ENCODE results near the gene SDK1.

SDK1 gene

DNA sequence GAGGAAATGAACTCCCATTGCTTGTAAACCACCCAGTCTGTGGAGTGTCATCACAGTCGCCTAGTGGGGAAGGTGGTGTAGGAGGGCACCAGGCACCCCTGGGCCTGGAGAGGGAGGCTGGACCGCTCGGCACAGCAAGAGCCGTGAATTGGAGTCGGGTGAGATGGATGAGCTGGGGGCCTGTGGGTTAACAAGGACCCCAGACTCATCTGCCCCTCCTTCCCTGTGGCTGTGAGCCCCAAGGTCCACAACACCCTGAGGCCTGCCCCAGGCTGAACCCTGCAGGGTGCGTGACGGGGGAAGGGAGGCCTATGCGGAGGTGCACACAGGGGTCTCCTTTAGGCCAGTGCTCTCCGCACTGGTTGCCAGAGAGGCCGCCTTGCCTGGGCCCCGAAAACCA, 799.6 kb downstream of the SDK1 start:
- no peaks in the 10 kb centered on the region for H3K79me2 ChIP-seq (ENCODE audit: control insufficient read depth, insufficient read depth, low read length, poor library complexity)

DNA sequence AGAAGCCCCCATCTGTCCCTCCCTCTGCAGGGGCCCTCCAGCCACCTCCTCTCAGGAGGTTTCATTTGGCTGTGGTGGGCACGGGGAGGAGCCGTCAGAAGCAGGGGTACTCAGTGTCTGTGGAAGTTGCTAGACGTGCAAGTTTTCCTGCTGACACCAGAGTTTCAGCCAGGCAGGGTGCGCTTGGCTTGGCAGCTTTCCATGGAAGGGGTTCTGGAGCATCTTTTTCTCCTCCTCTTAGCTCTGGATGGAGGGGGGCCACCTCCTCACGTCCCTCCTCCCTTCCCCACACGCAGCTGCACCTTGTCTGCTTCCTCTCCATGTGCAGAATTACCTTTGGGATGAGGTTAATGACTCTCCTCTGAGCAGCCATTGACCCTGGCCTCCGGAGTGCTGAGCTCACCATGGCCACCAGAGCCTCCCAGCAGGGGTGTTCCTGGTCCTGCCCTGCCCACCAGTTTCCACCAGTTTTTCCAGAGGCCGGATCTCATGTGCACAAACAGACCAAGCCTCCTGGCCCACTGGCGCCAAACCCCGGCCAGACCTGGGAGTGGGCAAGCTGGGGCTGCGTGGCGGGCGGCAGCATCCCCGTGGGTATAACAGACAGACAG, 801.3 kb downstream of the SDK1 start:
- H2AK5ac ChIP-seq (ENCODE audit: low read length) = no peak overlapping the region
- H3K9ac ChIP-seq (ENCODE audit: low read length) = no peak overlapping the region
- H3K36me3 ChIP-seq (ENCODE audit: control insufficient read depth in 1 of 2, insufficient read depth in 2 of 2, low read length in 2 of 2) = peaks cover 1 to 2% of the 10 kb centered on the region in 2 experiments
- no peak overlapping the region for H4K91ac ChIP-seq (ENCODE audit: low read depth, low read length)
- H3K9me3 ChIP-seq (ENCODE audit: insufficient read depth, low read depth, low read length) = peaks cover 4% of the 10 kb centered on the region
- H3K4me2 ChIP-seq (ENCODE audit: low read length) = no peak overlapping the region
- no peak overlapping the region for H3K27ac ChIP-seq (ENCODE audit: low read depth, low read length)
- H4K12ac ChIP-seq (ENCODE audit: low read depth, low read length) = no peak overlapping the region
- H3K23ac ChIP-seq (ENCODE audit: low read length) = no peak overlapping the region
- H3K4me1 ChIP-seq (ENCODE audit: control insufficient read depth in 1 of 2, insufficient read depth in 2 of 2, low read length in 2 of 2) = no peaks in the 10 kb centered on the region
- H3K4me3 ChIP-seq (ENCODE audit: low read depth, low read length) = no peak overlapping the region
- no peak overlapping the region for H3K14ac ChIP-seq (ENCODE audit: low read length)
- H3K4ac ChIP-seq (ENCODE audit: low read depth, low read length) = no peak overlapping the region
- no peak overlapping the region for H4K8ac ChIP-seq (ENCODE audit: low read depth, low read length)
- H3K79me1 ChIP-seq (ENCODE audit: low read length) = no peaks in the 10 kb centered on the region
- H2BK12ac ChIP-seq (ENCODE audit: low read length) = no peak overlapping the region
- no peak overlapping the region for H2AFZ ChIP-seq (ENCODE audit: insufficient read depth, low read length, poor library complexity)
- no peaks in the 10 kb centered on the region for H3K79me2 ChIP-seq (ENCODE audit: control insufficient read depth, insufficient read depth, low read length, poor library complexity)
- no peak overlapping the region for H2BK5ac ChIP-seq (ENCODE audit: low read depth, low read length, poor library complexity)
- H3K18ac ChIP-seq (ENCODE audit: low read length) = no peak overlapping the region
- no CpG with 5 or more reads among the region's 14 CpGs for WGBS (ENCODE audit: extremely low coverage, insufficient coverage, insufficient read length)
- no peaks in the 10 kb centered on the region for H3K27me3 ChIP-seq (ENCODE audit: insufficient read depth, low read length)
- H2BK120ac ChIP-seq (ENCODE audit: insufficient read depth, low read length, poor library complexity) = no peak overlapping the region
- DNase-seq = no peak

More for the DNA sequence above, 799.6 kb downstream of the SDK1 start:
- no peak overlapping the region for H2BK5ac ChIP-seq (ENCODE audit: low read depth, low read length, poor library complexity)
- H3K18ac ChIP-seq (ENCODE audit: low read length) = no peak overlapping the region
- H3K4me2 ChIP-seq (ENCODE audit: low read length) = no peak overlapping the region
- peaks cover 4% of the 10 kb centered on the region in 2 experiments for H3K36me3 ChIP-seq (ENCODE audit: control insufficient read depth in 1 of 2, insufficient read depth in 2 of 2, low read length in 2 of 2)
- H3K4me3 ChIP-seq (ENCODE audit: low read depth, low read length) = no peak overlapping the region
- H3K9ac ChIP-seq (ENCODE audit: low read length) = no peak overlapping the region
- no peak overlapping the region for H3K4ac ChIP-seq (ENCODE audit: low read depth, low read length)
- H4K8ac ChIP-seq (ENCODE audit: low read depth, low read length) = no peak overlapping the region
- H2BK12ac ChIP-seq (ENCODE audit: low read length) = no peak overlapping the region
- no peaks in the 10 kb centered on the region for H3K79me1 ChIP-seq (ENCODE audit: low read length)
- no CpG with 5 or more reads among the region's 11 CpGs for WGBS (ENCODE audit: extremely low coverage, insufficient coverage, insufficient read length)
- no peak overlapping the region for H4K91ac ChIP-seq (ENCODE audit: low read depth, low read length)
- no peak overlapping the region for H2AFZ ChIP-seq (ENCODE audit: insufficient read depth, low read length, poor library complexity)
- H3K27ac ChIP-seq (ENCODE audit: low read depth, low read length) = no peak overlapping the region
- H3K4me1 ChIP-seq (ENCODE audit: control insufficient read depth in 1 of 2, insufficient read depth in 2 of 2, low read length in 2 of 2) = no peaks in the 10 kb centered on the region
- no peak overlapping the region for H3K23ac ChIP-seq (ENCODE audit: low read length)
- no peak overlapping the region for H3K14ac ChIP-seq (ENCODE audit: low read length)
- H3K9me3 ChIP-seq (ENCODE audit: insufficient read depth, low read depth, low read length) = peaks cover 4% of the 10 kb centered on the region
- no peak overlapping the region for H2BK120ac ChIP-seq (ENCODE audit: insufficient read depth, low read length, poor library complexity)
- DNase-seq = no peak
- H2AK5ac ChIP-seq (ENCODE audit: low read length) = no peak overlapping the region
- H3K27me3 ChIP-seq (ENCODE audit: insufficient read depth, low read length) = no peaks in the 10 kb centered on the region
- no peak overlapping the region for H4K12ac ChIP-seq (ENCODE audit: low read depth, low read length)

DNA sequence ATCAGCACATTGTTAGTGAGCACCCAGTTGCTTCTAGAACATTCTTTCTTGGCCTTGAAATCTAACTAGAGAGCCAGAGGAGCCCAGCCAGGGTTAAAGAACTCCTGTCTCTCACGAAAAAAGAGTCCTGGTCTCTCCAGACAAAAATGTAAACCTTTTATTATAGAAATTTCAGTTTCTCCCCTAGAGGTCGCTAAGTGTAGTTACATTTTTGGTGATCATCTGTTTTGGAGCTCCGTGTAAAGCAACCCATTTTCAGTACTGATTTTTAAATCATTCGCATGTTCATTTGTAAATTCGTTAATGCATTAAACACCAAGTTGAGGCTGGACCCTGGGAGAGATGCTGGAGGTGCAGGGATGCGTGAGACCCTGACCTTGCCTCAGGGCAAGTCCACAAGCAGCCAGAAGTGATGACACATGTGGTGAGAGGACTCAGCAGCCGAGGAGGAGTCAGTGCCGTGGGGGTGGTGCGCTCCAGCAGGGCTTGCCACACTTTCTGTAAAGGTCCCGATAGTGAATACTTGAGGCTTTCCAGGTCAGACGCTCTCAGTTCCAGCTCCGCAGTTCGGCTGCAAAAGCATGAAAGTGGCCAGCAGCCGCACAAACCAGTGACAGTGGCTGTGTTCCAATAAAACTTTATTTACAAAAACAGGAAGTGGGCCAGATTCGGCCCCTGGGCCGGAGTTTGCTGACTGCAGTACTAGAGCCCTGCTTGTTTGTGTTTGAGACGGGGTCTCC, 802.5 kb downstream of the SDK1 start:
- DNase-seq = peak; percentile 33 to 44
- no peak overlapping the region for H2BK12ac ChIP-seq (ENCODE audit: low read length)
- H4K12ac ChIP-seq (ENCODE audit: low read depth, low read length) = no peak overlapping the region
- H3K9ac ChIP-seq (ENCODE audit: low read length) = no peak overlapping the region
- no peak overlapping the region for H3K4me3 ChIP-seq (ENCODE audit: low read depth, low read length)
- peaks cover 4% of the 10 kb centered on the region for H3K9me3 ChIP-seq (ENCODE audit: insufficient read depth, low read depth, low read length)
- H2BK5ac ChIP-seq (ENCODE audit: low read depth, low read length, poor library complexity) = no peak overlapping the region
- no peaks in the 10 kb centered on the region for H3K79me2 ChIP-seq (ENCODE audit: control insufficient read depth, insufficient read depth, low read length, poor library complexity)
- no peak overlapping the region for H3K4me2 ChIP-seq (ENCODE audit: low read length)
- no peak overlapping the region for H3K23ac ChIP-seq (ENCODE audit: low read length)
- H3K36me3 ChIP-seq (ENCODE audit: control insufficient read depth in 1 of 2, insufficient read depth in 2 of 2, low read length in 2 of 2) = peaks cover 0 to 2% of the 10 kb centered on the region in 2 experiments
- no peak overlapping the region for H3K4ac ChIP-seq (ENCODE audit: low read depth, low read length)
- no peak overlapping the region for H4K91ac ChIP-seq (ENCODE audit: low read depth, low read length)
- H2AFZ ChIP-seq (ENCODE audit: insufficient read depth, low read length, poor library complexity) = no peak overlapping the region
- WGBS (ENCODE audit: extremely low coverage, insufficient coverage, insufficient read length) = no CpG with 5 or more reads among the region's 17 CpGs
- H3K18ac ChIP-seq (ENCODE audit: low read length) = no peak overlapping the region
- no peak overlapping the region for H2BK120ac ChIP-seq (ENCODE audit: insufficient read depth, low read length, poor library complexity)
- no peaks in the 10 kb centered on the region for H3K79me1 ChIP-seq (ENCODE audit: low read length)
- H3K4me1 ChIP-seq (ENCODE audit: control insufficient read depth in 1 of 2, insufficient read depth in 2 of 2, low read length in 2 of 2) = no peaks in the 10 kb centered on the region
- H3K14ac ChIP-seq (ENCODE audit: low read length) = no peak overlapping the region
- H4K8ac ChIP-seq (ENCODE audit: low read depth, low read length) = no peak overlapping the region
- H3K27me3 ChIP-seq (ENCODE audit: insufficient read depth, low read length) = no peaks in the 10 kb centered on the region
- no peak overlapping the region for H2AK5ac ChIP-seq (ENCODE audit: low read length)
- no peak overlapping the region for H3K27ac ChIP-seq (ENCODE audit: low read depth, low read length)

DNA sequence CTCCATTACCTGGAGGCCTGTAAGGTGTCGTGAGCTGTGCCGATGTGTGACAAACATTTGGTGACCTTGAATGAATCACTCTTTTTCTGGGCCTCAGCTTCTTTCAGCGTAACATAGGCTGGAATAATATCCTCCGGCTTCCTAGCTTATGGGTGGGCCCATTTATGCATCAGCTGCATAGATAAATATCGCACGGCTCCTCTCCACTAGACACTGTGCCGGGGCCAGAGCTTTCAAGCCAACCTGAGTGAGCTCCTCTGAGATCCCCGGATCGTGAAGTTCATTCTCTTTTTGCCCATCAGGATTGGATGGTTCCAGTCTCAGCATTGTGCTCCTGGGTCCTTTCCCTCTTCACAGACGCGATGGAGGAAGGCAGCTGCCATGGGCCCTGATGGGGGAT, 806.8 kb downstream of the SDK1 start:
- no peak overlapping the region for H3K23ac ChIP-seq (ENCODE audit: low read length)
- no peak for DNase-seq

More for the DNA sequence above, 806.8 kb downstream of the SDK1 start:
- H3K4ac ChIP-seq (ENCODE audit: low read depth, low read length) = no peak overlapping the region
- no peak overlapping the region for H2BK120ac ChIP-seq (ENCODE audit: insufficient read depth, low read length, poor library complexity)
- no peaks in the 10 kb centered on the region for H3K4me1 ChIP-seq (ENCODE audit: control insufficient read depth in 1 of 2, insufficient read depth in 2 of 2, low read length in 2 of 2)
- H4K91ac ChIP-seq (ENCODE audit: low read depth, low read length) = no peak overlapping the region
- H2AK5ac ChIP-seq (ENCODE audit: low read length) = no peak overlapping the region
- no CpG with 5 or more reads among the region's 11 CpGs for WGBS (ENCODE audit: extremely low coverage, insufficient coverage, insufficient read length)
- H3K4me2 ChIP-seq (ENCODE audit: low read length) = no peak overlapping the region
- no peak overlapping the region for H3K9ac ChIP-seq (ENCODE audit: low read length)
- H3K9me3 ChIP-seq (ENCODE audit: insufficient read depth, low read depth, low read length) = peaks cover 7% of the 10 kb centered on the region
- no peak overlapping the region for H3K4me3 ChIP-seq (ENCODE audit: low read depth, low read length)
- H2BK5ac ChIP-seq (ENCODE audit: low read depth, low read length, poor library complexity) = no peak overlapping the region
- H3K36me3 ChIP-seq (ENCODE audit: control insufficient read depth in 1 of 2, insufficient read depth in 2 of 2, low read length in 2 of 2) = peaks cover 2 to 10% of the 10 kb centered on the region in 2 experiments
- no peaks in the 10 kb centered on the region for H3K79me2 ChIP-seq (ENCODE audit: control insufficient read depth, insufficient read depth, low read length, poor library complexity)
- no peak overlapping the region for H3K27ac ChIP-seq (ENCODE audit: low read depth, low read length)
- H3K18ac ChIP-seq (ENCODE audit: low read length) = no peak overlapping the region
- H3K79me1 ChIP-seq (ENCODE audit: low read length) = no peaks in the 10 kb centered on the region
- no peak overlapping the region for H4K8ac ChIP-seq (ENCODE audit: low read depth, low read length)
- no peak overlapping the region for H2BK12ac ChIP-seq (ENCODE audit: low read length)
- H2AFZ ChIP-seq (ENCODE audit: insufficient read depth, low read length, poor library complexity) = no peak overlapping the region
- no peak overlapping the region for H3K14ac ChIP-seq (ENCODE audit: low read length)
- H4K12ac ChIP-seq (ENCODE audit: low read depth, low read length) = no peak overlapping the region
- no peaks in the 10 kb centered on the region for H3K27me3 ChIP-seq (ENCODE audit: insufficient read depth, low read length)

Data from trophoblast cell (in vitro differentiated cells and primary cell).